DND-41 (cell line): ENCODE results near the gene SLC34A3.
A peak's percentile ranks its signal among the peaks of the same experiment; 100 is the strongest.

Source experiments
- ATAC-seq: fragments of 200-7000 bp; cut with Tn5 transposase; 3 replicates; pipeline ENCODE4 v1.9.1; 2021; ENCODE audit warnings: low read depth; ENCODE audit not compliant: insufficient read depth
- DNase-seq: peaks from one replicate; pipeline ENCODE4 v3.0.0-alpha.2; 2020
- H2AFZ ChIP-seq: 2 replicates; pipeline ENCODE4 v1.6.0; 2012; ENCODE audit warnings: low read depth, low read length
- H3K27ac ChIP-seq: 2 replicates; pipeline ENCODE4 v1.5.1; 2012; ENCODE audit warnings: low read length, inconsistent platforms
- H3K27me3 ChIP-seq: fragments of 200-600 bp; sonication (generic); 2 replicates; pipeline ENCODE4 v1.6.0; 2012; ENCODE audit warnings: low read length, mild to moderate bottlenecking, inconsistent platforms; ENCODE audit not compliant: insufficient read depth, poor library complexity
- H3K36me3 ChIP-seq: 2 replicates; pipeline ENCODE4 v1.5.1; 2012; ENCODE audit warnings: low read length, inconsistent platforms; ENCODE audit not compliant: insufficient read depth
- H3K4me1 ChIP-seq: 2 replicates; pipeline ENCODE4 v1.5.1; 2012; ENCODE audit warnings: mild to moderate bottlenecking, low read length; ENCODE audit not compliant: insufficient read depth
- H3K4me2 ChIP-seq: 2 replicates; pipeline ENCODE4 v1.6.0; 2012; ENCODE audit warnings: mild to moderate bottlenecking, moderate library complexity, low read length, inconsistent platforms; ENCODE audit not compliant: insufficient read depth
- H3K4me3 ChIP-seq, 2 experiments: fragments of 200-600 bp in 1 of 2; shearing (Covaris generic) in 1 of 2; 2 replicates each; pipeline ENCODE4 v1.5.1; 2012 to 2016; ENCODE audit warnings: inconsistent platforms in 2 of 2, low read length in 2 of 2, mild to moderate bottlenecking in 2 of 2, low read depth in 1 of 2, moderate library complexity in 1 of 2
- H3K79me2 ChIP-seq: 2 replicates; pipeline ENCODE4 v1.6.0; 2012; ENCODE audit warnings: low read length, inconsistent platforms; ENCODE audit not compliant: insufficient read depth
- H3K9ac ChIP-seq: 2 replicates; pipeline ENCODE4 v1.6.0; 2012; ENCODE audit warnings: low read depth, mild to moderate bottlenecking, inconsistent platforms, low read length, moderate library complexity
- H3K9me3 ChIP-seq: 2 replicates; pipeline ENCODE4 v1.5.1; 2012; ENCODE audit warnings: low read length, moderate library complexity, mild to moderate bottlenecking, inconsistent platforms; ENCODE audit not compliant: insufficient read depth, severe bottlenecking
- H4K20me1 ChIP-seq: 2 replicates; pipeline ENCODE4 v1.6.0; 2012; ENCODE audit warnings: low read length; ENCODE audit not compliant: insufficient read depth
- CTCF ChIP-seq: IDR thresholded peaks from 2 replicates; pipeline ENCODE4 v1.5.1; 2012; ENCODE audit warnings: borderline replicate concordance, low read length, moderate library complexity, mild to moderate bottlenecking; ENCODE audit not compliant: poor library complexity, severe bottlenecking; ENCODE audit errors: extremely low read depth
- EZH2 ChIP-seq: IDR thresholded peaks from 3 replicates; pipeline ENCODE4 v1.6.1; 2012; ENCODE audit warnings: borderline replicate concordance, low read depth, mild to moderate bottlenecking, moderate library complexity, low read length, inconsistent platforms; ENCODE audit not compliant: severe bottlenecking

SLC34A3 gene

GRCh38 chr9:137206602-137207001, 24.1 kb upstream of the SLC34A3 start:
- peak overlapping the region; percentile 99 to 100; a peak in 3 of 4 replicates for H3K4me3 ChIP-seq
- H3K4me2 ChIP-seq = peak overlapping the region; percentile 99
- no peak for DNase-seq
- H3K27me3 ChIP-seq = no peaks in the 10 kb centered on the region
- peaks cover 49% of the 10 kb centered on the region for H3K4me1 ChIP-seq
- H3K9me3 ChIP-seq = no peaks in the 10 kb centered on the region
- H3K9ac ChIP-seq = peak overlapping the region; percentile 98
- TF ChIP-seq EZH2 = no peak
- no peak for TF ChIP-seq CTCF
- peaks cover 53% of the 10 kb centered on the region for H3K79me2 ChIP-seq
- H3K27ac ChIP-seq = no peak overlapping the region; the same call in 1 of the 2 replicates
- H2AFZ ChIP-seq = no peak overlapping the region
- peaks cover 25% of the 10 kb centered on the region for H4K20me1 ChIP-seq
- no peak for ATAC-seq
- peaks cover 36% of the 10 kb centered on the region for H3K36me3 ChIP-seq

DNA sequence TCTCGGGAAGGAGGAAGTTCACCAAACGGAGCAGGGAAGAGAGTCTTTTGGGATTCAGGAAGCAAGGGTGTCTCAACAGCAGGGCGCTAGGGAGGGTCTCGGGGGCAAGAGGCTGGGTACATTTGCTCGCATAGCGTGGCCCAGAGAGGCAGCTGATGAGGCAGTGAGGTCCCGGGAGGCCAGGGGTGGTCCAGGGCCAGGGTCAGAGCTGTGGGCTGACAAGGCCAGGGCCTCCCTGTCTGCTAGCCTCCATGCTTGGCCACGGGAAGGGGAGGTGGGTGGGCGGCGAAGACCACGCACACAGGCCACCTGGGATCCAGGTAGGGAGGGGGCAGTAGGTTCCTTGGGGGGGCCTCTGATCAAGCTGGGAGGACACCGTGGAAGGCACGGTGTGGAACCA, 19.2 kb upstream of the SLC34A3 start:
- Histone ChIP-seq H3K27me3 (no peaks in the 10 kb centered on the region), H3K9me3 (no peaks in the 10 kb centered on the region), H3K79me2 (peaks cover 13% of the 10 kb centered on the region), H3K9ac (no peak overlapping the region), H2AFZ (no peak overlapping the region), H3K4me2 (no peak overlapping the region), H4K20me1 (peaks cover 8% of the 10 kb centered on the region; the same call in 1 of the 2 replicates), H3K36me3 (peaks cover 47% of the 10 kb centered on the region), H3K4me3 (no peak overlapping the region), H3K4me1 (peaks cover 12% of the 10 kb centered on the region), H3K27ac (no peak overlapping the region)
- TF ChIP-seq CTCF = no peak
- TF ChIP-seq EZH2 = no peak
- DNase-seq (no peak), ATAC-seq (no peak; the same call in 2 of the 3 replicates)

DNA sequence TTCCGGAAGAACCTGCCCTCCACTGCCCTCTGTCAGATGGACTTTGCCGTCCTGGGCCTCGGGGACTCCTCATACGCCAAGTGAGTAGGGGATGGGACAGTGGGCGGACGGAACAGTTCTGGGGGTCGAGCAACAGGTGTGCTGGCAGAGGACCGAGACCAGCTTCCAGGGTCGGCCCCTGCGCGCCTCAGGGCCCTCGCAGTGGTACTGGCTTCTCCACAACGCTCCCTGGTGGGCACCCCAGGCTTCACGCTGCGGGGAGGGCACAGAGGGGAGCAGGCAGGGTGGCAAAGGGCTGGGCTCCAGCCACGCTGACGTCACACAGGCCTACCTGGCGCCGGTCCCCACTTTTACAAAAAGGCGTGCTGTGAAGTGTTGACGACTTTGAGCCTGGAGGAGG, 18.2 kb upstream of the SLC34A3 start:
- Histone ChIP-seq H3K27ac (no peak overlapping the region), H3K79me2 (peaks cover 3% of the 10 kb centered on the region), H3K4me2 (no peak overlapping the region), H3K36me3 (peaks cover 37% of the 10 kb centered on the region), H3K27me3 (no peaks in the 10 kb centered on the region), H4K20me1 (peaks cover 4% of the 10 kb centered on the region; the same call in 1 of the 2 replicates), H3K4me1 (peaks cover 2% of the 10 kb centered on the region), H2AFZ (no peak overlapping the region), H3K9me3 (no peaks in the 10 kb centered on the region), H3K4me3 (no peak overlapping the region), H3K9ac (no peak overlapping the region)
- ATAC-seq (peak; percentile 41; the same call in 1 of the 3 replicates), DNase-seq (no peak)
- TF ChIP-seq EZH2 (no peak), CTCF (peak; percentile 33)
